Measurements from ENCODE around the gene AMFR.

AMFR gene

GRCh38 chr16:56425439-56425832 is at the start of gene AMFR:
TSS of gene AMFR (minus strand) at chr16:56425545. CDS start at chr16:56425327, 218 bp downstream.
- peak; percentile 40 to 69 (median 52) for DNase-seq

- DNase-seq: no peak
These were observed 45.3 kb upstream of the AMFR start for GRCh38 chr16:56470666-56471065.

GRCh38 chr16:56470232-56470631 is 44.9 kb upstream of the AMFR start:
- DNase-seq: no peak

- no peak for DNase-seq
These were observed 44.4 kb upstream of the AMFR start for GRCh38 chr16:56469748-56470147.

GRCh38 chr16:56468800-56469199 is 43.5 kb upstream of the AMFR start:
- DNase-seq: no peak

- DNase-seq: no peak
These were observed 41.0 kb upstream of the AMFR start for GRCh38 chr16:56466344-56466743.

GRCh38 chr16:56463153-56463552 is 37.8 kb upstream of the AMFR start:
- DNase-seq: no peak

GRCh38 chr16:56462064-56462796 is 36.9 kb upstream of the AMFR start:
- DNase-seq: no peak

- DNase-seq: no peak
These were observed 34.8 kb upstream of the AMFR start for GRCh38 chr16:56460101-56460500.

GRCh38 chr16:56457927-56458470 is 32.7 kb upstream of the AMFR start:
- no peak for DNase-seq

GRCh38 chr16:56451753-56452689 is 26.7 kb upstream of the AMFR start:
- no peak for DNase-seq

GRCh38 chr16:56450986-56451752 is 25.8 kb upstream of the AMFR start, which contains the start of the genes NUDT21 and OGFOD1:
TSS of gene NUDT21 (minus strand) at chr16:56451332. CDS start at chr16:56451202, 130 bp downstream.
TSS of gene OGFOD1 (plus strand) at chr16:56451554. CDS start at chr16:56451613, 59 bp downstream.
- DNase-seq: peak; percentile 78 to 92 (median 90)

- DNase-seq: no peak
These were observed 25.1 kb upstream of the AMFR start for GRCh38 chr16:56450275-56450985.

- DNase-seq: no peak
These were observed 22.7 kb upstream of the AMFR start for GRCh38 chr16:56448005-56448404.

- DNase-seq: no peak
These were observed 21.9 kb upstream of the AMFR start for GRCh38 chr16:56447286-56447685.

- DNase-seq: no peak
These were observed 12.7 kb upstream of the AMFR start for GRCh38 chr16:56438038-56438437.

- DNase-seq: no peak
These were observed 10.9 kb upstream of the AMFR start for GRCh38 chr16:56436258-56436657.

GRCh38 chr16:56428091-56428490 is 2.7 kb upstream of the AMFR start:
- no peak for DNase-seq

GRCh38 chr16:56426585-56426984 is 1.2 kb upstream of the AMFR start:
- DNase-seq: no peak

- DNase-seq: peak in 5 of 6 experiments; percentile 33 to 55 (median 46)
These were observed 430 bp downstream of the AMFR start for GRCh38 chr16:56424791-56425438.

- DNase-seq: no peak
These were observed 961 bp downstream of the AMFR start for GRCh38 chr16:56424404-56424764.
